22Rv1 (cell line): ENCODE data around the gene ZNF513.

Source experiments
- H3K27ac ChIP-seq: fragments of 450-650 bp; 2 replicates; pipeline ENCODE4 v1.5.1; 2017
- ZFX ChIP-seq: fragments of 450-650 bp; IDR thresholded peaks from 2 replicates; pipeline ENCODE4 v1.6.1; 2017; ENCODE audit warnings: antibody characterized with exemption, borderline replicate concordance
- TF ChIP-seq, protein P1 (sequence below): fragments of 450-650 bp; IDR thresholded peaks from 2 replicates; pipeline ENCODE4 v1.5.1; 2017; ENCODE audit warnings: mild to moderate bottlenecking

Gene ZNF513

DNA sequence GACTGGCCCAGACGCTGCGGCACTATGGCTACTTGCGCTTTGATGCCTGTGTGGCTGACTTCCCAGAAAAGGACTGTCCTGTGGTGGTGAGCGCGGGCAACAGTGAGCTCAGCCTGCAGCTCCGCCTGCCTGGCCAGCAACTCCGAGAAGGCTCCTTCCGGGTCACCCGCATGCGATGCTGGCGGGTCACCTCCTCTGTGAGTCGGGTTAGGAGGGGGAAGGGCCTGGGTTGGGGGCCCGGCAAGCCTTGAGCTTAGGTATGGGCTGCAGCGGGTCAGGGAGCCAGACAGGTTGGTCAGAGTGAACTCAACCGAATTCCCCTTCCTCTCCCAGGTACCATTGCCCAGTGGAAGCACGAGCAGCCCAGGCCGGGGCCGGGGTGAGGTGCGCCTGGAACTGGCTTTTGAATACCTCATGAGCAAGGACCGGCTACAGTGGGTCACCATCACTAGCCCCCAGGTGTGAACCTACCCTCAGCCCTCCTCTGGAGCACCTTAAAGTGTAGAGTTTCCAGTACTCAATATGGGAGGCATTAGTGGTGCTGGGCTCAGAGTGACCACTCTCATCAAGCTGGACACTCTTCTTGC lies 4.9 kb downstream of the ZNF513 start:
- TF ChIP-seq, protein P1, sequence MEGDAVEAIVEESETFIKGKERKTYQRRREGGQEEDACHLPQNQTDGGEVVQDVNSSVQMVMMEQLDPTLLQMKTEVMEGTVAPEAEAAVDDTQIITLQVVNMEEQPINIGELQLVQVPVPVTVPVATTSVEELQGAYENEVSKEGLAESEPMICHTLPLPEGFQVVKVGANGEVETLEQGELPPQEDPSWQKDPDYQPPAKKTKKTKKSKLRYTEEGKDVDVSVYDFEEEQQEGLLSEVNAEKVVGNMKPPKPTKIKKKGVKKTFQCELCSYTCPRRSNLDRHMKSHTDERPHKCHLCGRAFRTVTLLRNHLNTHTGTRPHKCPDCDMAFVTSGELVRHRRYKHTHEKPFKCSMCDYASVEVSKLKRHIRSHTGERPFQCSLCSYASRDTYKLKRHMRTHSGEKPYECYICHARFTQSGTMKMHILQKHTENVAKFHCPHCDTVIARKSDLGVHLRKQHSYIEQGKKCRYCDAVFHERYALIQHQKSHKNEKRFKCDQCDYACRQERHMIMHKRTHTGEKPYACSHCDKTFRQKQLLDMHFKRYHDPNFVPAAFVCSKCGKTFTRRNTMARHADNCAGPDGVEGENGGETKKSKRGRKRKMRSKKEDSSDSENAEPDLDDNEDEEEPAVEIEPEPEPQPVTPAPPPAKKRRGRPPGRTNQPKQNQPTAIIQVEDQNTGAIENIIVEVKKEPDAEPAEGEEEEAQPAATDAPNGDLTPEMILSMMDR: no peak
- TF ChIP-seq ZFX: no peak
- no peak overlapping the region for H3K27ac ChIP-seq

DNA sequence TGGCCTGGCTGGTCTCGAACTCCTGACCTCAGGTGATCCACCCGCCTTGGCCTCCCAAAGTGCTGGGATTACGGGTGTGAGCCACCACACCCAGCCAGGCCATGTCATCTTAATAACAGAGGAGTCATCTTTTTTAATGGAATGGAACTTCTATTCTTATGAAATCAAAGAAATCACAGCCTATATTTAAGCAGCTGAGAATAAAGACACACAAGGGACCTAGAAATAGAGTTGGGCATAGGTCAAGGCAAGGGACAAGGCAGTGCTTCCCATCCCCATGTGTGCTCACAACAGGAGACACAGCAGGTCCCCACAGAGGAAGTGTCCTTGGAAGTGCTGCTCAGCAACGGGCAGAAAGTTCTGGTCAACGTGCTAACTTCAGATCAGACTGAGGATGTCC lies 7.0 kb downstream of the ZNF513 start:
- no peak for TF ChIP-seq ZFX
- TF ChIP-seq, protein P1: no peak
- 0 out of 2 replicates have a peak overlapping the region, but pooled peaks have one; percentile 80 for H3K27ac ChIP-seq

DNA sequence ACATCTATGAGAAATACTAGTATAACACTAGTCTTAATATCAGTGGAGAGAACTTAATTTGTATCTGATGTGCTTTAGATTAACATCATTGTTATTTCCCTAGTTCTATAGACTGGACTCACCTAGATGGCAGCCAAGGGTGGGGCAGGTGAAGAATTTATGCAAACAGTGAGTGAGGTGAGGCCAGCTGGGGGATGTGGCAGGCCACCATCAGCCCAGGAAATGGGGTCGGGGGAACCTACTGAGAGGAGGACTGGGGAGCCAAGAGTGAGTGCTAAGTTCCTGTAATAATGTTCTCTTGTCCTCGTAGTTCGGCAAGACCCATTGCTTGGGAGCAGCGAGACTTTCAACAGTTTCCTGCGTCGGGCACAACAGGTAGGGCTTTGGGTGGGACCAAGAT lies 7.6 kb downstream of the ZNF513 start:
- TF ChIP-seq, protein P1: no peak
- no peak for TF ChIP-seq ZFX
- peak overlapping the region; percentile 80 for H3K27ac ChIP-seq

DNA sequence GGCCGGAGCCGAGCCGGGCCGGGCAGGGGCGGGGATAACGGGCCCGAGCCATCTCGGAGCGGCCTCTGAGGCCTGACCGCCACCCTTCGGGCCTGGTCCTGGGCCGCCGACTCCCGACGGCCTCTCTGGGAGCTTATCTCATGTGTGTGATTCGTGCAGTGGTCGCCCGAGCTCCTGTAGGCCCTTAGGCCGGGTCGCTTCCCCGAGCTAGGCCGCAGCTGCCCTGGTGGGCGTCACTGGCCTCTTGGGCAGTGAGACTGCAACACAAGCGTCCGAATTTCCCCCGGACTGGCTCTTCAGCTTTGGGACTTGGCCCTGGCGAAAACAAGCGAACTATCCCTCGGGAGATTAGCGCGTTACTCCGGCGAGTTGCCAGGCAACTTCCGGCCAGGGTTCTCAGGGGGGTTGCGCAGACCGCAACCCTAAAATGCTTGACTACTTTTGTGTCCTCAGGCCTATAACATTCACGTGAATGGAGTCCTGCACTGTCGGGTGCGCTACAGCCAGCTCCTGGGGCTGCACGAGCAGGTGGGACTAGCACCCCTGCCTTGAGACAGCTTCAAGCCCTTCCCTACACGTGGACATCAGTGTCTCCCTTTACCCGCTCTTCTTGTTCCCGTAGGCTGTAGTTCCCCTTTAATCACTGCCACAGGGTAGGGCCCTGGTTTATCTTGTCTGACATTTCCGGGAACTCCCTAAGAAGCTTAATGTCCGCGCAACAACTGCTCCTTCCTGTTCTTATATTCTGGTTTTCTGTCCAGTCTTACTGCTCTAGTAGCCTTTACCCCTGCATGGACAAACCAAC lies 9.5 kb downstream of the ZNF513 start:
- TF ChIP-seq, protein P1: no peak
- TF ChIP-seq ZFX: peak; percentile 82; the same call in 1 of the 2 replicates
- peak overlapping the region; percentile 80 for H3K27ac ChIP-seq

DNA sequence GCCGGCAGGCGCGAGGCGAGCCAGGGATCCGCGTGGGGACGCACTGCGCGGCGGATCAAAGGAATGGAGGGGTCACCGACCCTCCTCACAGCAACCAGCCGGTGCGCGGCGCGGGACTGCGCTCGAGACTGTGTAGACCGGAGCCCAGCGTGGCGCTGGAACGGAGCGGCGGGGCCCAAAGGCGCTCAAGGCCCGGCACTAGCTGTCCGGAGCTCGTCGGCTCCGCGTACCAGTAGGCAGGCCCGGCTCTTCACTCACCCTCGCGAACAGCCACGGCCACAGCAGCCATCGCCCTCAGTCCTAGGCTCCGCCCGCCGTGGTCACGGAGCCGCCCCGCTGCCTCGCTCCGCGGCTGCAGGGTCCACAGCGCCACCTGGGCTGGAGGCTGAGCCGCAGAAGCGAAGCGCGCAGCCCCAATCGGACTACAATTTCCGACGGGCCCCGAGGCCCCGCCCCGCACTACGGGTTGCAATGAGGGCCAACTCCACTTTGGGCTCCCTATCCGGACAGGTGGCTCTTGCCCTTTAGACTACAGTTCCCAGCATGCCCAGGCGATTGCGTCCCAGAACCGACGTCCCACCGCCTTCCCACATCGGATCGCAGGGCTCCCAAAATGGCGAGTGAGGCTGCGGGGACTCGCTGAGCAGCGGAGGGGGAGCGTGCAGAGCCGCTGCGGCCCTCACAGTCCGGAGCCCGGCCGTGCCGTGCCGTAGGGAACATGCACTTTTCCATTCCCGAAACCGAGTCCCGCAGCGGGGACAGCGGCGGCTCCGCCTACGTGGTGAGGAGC lies 10.3 kb downstream of the ZNF513 start, which contains the start of the genes EIF2B4 and SNX17:
TSS of gene EIF2B4 (minus strand) at position 313 of the 790 bp plus-strand sequence. CDS start at position 289, 24 bp downstream.
TSS of gene SNX17 (plus strand) at position 591 of the 790 bp plus-strand sequence. CDS start at position 719, 128 bp downstream.
- TF ChIP-seq, protein P1: peak; percentile 95
- no peak for TF ChIP-seq ZFX
- peak within 1 kb of the TSS; percentile 80 for H3K27ac ChIP-seq

DNA sequence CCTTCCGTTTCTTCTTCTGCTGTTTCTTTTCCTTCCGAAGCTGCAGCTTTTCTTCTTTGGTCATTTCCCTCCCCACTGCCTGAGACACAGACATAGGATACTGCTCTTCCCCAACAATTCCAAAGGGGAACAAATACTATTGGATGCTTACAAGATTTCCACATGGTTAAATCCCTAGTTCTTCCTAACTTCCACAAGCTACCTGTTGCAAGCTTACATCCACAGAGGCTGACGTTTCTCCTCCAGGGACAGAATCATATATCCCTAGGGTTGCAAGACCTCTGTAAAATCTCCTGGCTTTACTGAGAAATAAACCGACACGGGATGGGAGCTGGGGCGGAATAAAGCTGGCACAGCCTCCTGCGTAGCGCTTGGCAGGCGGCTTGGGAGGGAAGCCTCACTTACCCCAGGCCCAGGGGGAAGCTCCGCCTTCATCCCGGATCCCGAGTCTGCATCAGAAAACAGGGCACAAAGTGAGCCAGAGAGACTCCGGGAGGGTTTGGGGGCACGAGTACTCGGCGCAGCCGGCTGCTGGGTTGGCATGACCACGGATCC lies 11.0 kb downstream of the ZNF513 start:
- TF ChIP-seq, protein P1: no peak
- no peak for TF ChIP-seq ZFX
- H3K27ac ChIP-seq: peak overlapping the region; percentile 80
